DND-41 (cell line): ENCODE results near the gene RIN2.

Experiments
- CTCF ChIP-seq: IDR thresholded peaks from 2 replicates; pipeline ENCODE4 v1.5.1; 2012; ENCODE audit warnings: borderline replicate concordance, low read length, moderate library complexity, mild to moderate bottlenecking; ENCODE audit not compliant: poor library complexity, severe bottlenecking; ENCODE audit errors: extremely low read depth
- EZH2 ChIP-seq: IDR thresholded peaks from 3 replicates; pipeline ENCODE4 v1.6.1; 2012; ENCODE audit warnings: borderline replicate concordance, low read depth, mild to moderate bottlenecking, moderate library complexity, low read length, inconsistent platforms; ENCODE audit not compliant: severe bottlenecking

GRCh38 chr20:19789009-19789408, 31.0 kb downstream of the RIN2 start:
- no peak for TF ChIP-seq CTCF
- no peak for TF ChIP-seq EZH2
